Astrocyte (in vitro differentiated cells and primary cell): Measurements from ENCODE around the gene APOB. TPM values are rescaled to one million over a fixed set of nuclear protein-coding genes. Genes with fewer than 3 reads are reported as not detected.

Experiments
- DNase-seq: peaks from one replicate; pipeline ENCODE4 v3.0.0-alpha.2; 2010; ENCODE audit warnings: low read depth
- FAIRE-seq: peaks from 2 replicates; lab custom pipeline; 2011; peaks lifted over from hg19 to GRCh38; lab: Jason Lieb, UNC
- H2AFZ ChIP-seq: 2 replicates; pipeline ENCODE4 v1.6.0; 2012; ENCODE audit warnings: low read depth, low read length, inconsistent platforms
- H3K27ac ChIP-seq: 2 replicates; pipeline ENCODE4 v1.5.1; 2011; ENCODE audit warnings: low read depth, low read length, inconsistent platforms
- H3K27me3 ChIP-seq: 2 replicates; pipeline ENCODE4 v1.6.0; 2011; ENCODE audit warnings: low read length, inconsistent platforms; ENCODE audit not compliant: insufficient read depth
- H3K36me3 ChIP-seq: 2 replicates; pipeline ENCODE4 v1.5.1; 2011; ENCODE audit warnings: low read length, inconsistent platforms; ENCODE audit not compliant: insufficient read depth
- H3K4me1 ChIP-seq: 2 replicates; pipeline ENCODE4 v1.5.1; 2011; ENCODE audit warnings: low read length, inconsistent platforms; ENCODE audit not compliant: insufficient read depth
- H3K4me2 ChIP-seq: 2 replicates; pipeline ENCODE4 v1.6.0; 2012; ENCODE audit warnings: low read length, inconsistent platforms
- H3K4me3 ChIP-seq: 2 replicates; pipeline ENCODE4 v1.5.1; 2011; ENCODE audit warnings: low read depth, mild to moderate bottlenecking, low read length, inconsistent platforms; ENCODE audit not compliant: insufficient read depth
- H3K79me2 ChIP-seq: 2 replicates; pipeline ENCODE4 v1.6.0; 2012; ENCODE audit warnings: mild to moderate bottlenecking, low read length, inconsistent platforms; ENCODE audit not compliant: insufficient read depth
- H3K9ac ChIP-seq: 2 replicates; pipeline ENCODE4 v1.6.0; 2012; ENCODE audit warnings: mild to moderate bottlenecking, low read length, inconsistent platforms
- H3K9me3 ChIP-seq: 2 replicates; pipeline ENCODE4 v1.5.1; 2012; ENCODE audit warnings: low read depth, mild to moderate bottlenecking, low read length, inconsistent platforms; ENCODE audit not compliant: insufficient read depth
- H4K20me1 ChIP-seq: 2 replicates; pipeline ENCODE4 v1.6.0; 2012; ENCODE audit warnings: low read length, inconsistent platforms; ENCODE audit not compliant: insufficient read depth
- H3K27ac Mint-ChIP-seq: one replicate; pipeline ENCODE4 v1.8.0; 2021; ENCODE audit warnings: mild to moderate bottlenecking, mixed read lengths; ENCODE audit not compliant: unreplicated experiment
- H3K27me3 Mint-ChIP-seq: one replicate; pipeline ENCODE4 v1.8.0; 2021; ENCODE audit warnings: low read depth, mixed read lengths; ENCODE audit not compliant: unreplicated experiment
- H3K36me3 Mint-ChIP-seq: one replicate; pipeline ENCODE4 v1.8.0; 2021; ENCODE audit warnings: low read depth, mixed read lengths; ENCODE audit not compliant: unreplicated experiment
- H3K4me1 Mint-ChIP-seq: one replicate; pipeline ENCODE4 v1.8.0; 2021; ENCODE audit warnings: low read depth, mixed read lengths; ENCODE audit not compliant: unreplicated experiment
- H3K4me3 Mint-ChIP-seq: one replicate; pipeline ENCODE4 v1.8.0; 2021; ENCODE audit warnings: mild to moderate bottlenecking, moderate library complexity, mixed read lengths; ENCODE audit not compliant: unreplicated experiment
- H3K9me3 Mint-ChIP-seq: one replicate; pipeline ENCODE4 v1.8.0; 2021; ENCODE audit warnings: mild to moderate bottlenecking, mixed read lengths; ENCODE audit not compliant: unreplicated experiment
- EZH2 ChIP-seq: IDR thresholded peaks from 2 replicates; pipeline ENCODE4 v1.6.1; 2012; ENCODE audit warnings: mild to moderate bottlenecking, low read length, inconsistent platforms; ENCODE audit not compliant: insufficient read depth
- total RNA-seq: library from RNA; stranded (reverse); gene quantifications from 2 replicates; pipeline ENCODE4 v1.2.1, GENCODE V29; 2021
- TF ChIP-seq, protein P1 (sequence below): IDR thresholded peaks from 2 replicates; pipeline ENCODE4 v1.5.1; 2011; ENCODE audit warnings: low read depth, mild to moderate bottlenecking, inconsistent platforms, low read length, moderate library complexity; ENCODE audit not compliant: insufficient read depth

The APOB gene
- total RNA-seq, 1 donor from 2014 or later: 0.05 TPM

GRCh38 chr2:21039080-21039556 lies 4.8 kb downstream of the APOB start:
- peaks cover 3% of the 10 kb centered on the region for H3K27me3 ChIP-seq
- no peaks in the 10 kb centered on the region for H3K79me2 ChIP-seq
- no peak for TF ChIP-seq EZH2
- TF ChIP-seq, protein P1, sequence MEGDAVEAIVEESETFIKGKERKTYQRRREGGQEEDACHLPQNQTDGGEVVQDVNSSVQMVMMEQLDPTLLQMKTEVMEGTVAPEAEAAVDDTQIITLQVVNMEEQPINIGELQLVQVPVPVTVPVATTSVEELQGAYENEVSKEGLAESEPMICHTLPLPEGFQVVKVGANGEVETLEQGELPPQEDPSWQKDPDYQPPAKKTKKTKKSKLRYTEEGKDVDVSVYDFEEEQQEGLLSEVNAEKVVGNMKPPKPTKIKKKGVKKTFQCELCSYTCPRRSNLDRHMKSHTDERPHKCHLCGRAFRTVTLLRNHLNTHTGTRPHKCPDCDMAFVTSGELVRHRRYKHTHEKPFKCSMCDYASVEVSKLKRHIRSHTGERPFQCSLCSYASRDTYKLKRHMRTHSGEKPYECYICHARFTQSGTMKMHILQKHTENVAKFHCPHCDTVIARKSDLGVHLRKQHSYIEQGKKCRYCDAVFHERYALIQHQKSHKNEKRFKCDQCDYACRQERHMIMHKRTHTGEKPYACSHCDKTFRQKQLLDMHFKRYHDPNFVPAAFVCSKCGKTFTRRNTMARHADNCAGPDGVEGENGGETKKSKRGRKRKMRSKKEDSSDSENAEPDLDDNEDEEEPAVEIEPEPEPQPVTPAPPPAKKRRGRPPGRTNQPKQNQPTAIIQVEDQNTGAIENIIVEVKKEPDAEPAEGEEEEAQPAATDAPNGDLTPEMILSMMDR: no peak
- peaks cover 4% of the 10 kb centered on the region for H3K9me3 Mint-ChIP-seq
- no peak overlapping the region for H3K27ac Mint-ChIP-seq
- H3K27ac ChIP-seq: no peak overlapping the region
- no peak overlapping the region for H3K4me3 Mint-ChIP-seq
- H3K36me3 ChIP-seq: no peaks in the 10 kb centered on the region
- H3K27me3 Mint-ChIP-seq: peaks cover 45% of the 10 kb centered on the region
- H3K36me3 Mint-ChIP-seq: no peaks in the 10 kb centered on the region
- H3K4me2 ChIP-seq: no peak overlapping the region
- H3K4me1 ChIP-seq: no peaks in the 10 kb centered on the region
- no peak for DNase-seq
- no peak overlapping the region for H2AFZ ChIP-seq
- no peak overlapping the region for H3K4me3 ChIP-seq
- H3K9me3 ChIP-seq: no peaks in the 10 kb centered on the region
- no peaks in the 10 kb centered on the region for H4K20me1 ChIP-seq
- peaks cover 3% of the 10 kb centered on the region for H3K4me1 Mint-ChIP-seq
- H3K9ac ChIP-seq: no peak overlapping the region
- no peak for FAIRE-seq

DNA sequence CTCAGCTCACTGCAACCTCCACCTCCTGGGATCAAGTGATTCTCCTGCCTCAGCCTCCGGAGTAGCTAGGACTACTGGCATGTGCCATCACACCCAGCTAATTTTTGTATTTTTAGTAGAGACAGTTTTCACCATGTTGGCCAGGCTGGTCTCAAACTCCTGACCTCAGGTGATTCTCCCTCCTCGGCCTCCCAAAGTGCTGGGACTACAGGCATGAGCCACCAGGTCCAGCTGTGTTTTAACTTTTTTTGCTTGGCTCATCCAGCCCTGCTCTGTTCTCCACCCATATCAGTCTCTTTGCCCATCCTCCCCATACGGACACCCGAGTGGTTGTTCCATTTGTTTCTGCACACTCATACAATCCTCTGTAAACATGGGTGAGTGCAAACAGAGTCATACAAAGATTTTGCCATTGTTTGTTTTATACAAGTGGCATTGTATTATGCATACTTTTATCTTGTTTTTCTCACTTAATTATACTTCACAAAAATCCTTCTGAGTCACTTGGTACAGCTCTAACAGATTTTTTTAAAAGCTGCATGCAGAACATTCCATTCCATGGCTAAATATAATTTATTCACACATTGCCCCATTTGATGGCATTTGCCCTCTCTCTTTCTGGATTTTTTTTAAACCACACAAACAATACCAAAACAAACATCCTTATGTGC lies 5.3 kb downstream of the APOB start:
- TF ChIP-seq, protein P1: no peak
- TF ChIP-seq EZH2: no peak
- Histone ChIP-seq H3K9me3 (no peaks in the 10 kb centered on the region), H3K4me2 (no peak overlapping the region), H3K4me1 (no peaks in the 10 kb centered on the region), H4K20me1 (no peaks in the 10 kb centered on the region), H3K4me3 (no peak overlapping the region), H3K27me3 (peaks cover 2% of the 10 kb centered on the region), H3K9ac (no peak overlapping the region), H3K27ac (no peak overlapping the region), H2AFZ (no peak overlapping the region), H3K36me3 (no peaks in the 10 kb centered on the region), H3K79me2 (no peaks in the 10 kb centered on the region)
- no peak for FAIRE-seq
- peaks cover 48% of the 10 kb centered on the region for H3K27me3 Mint-ChIP-seq
- no peak overlapping the region for H3K4me3 Mint-ChIP-seq
- no peaks in the 10 kb centered on the region for H3K36me3 Mint-ChIP-seq
- H3K27ac Mint-ChIP-seq: no peak overlapping the region
- DNase-seq: no peak
- H3K9me3 Mint-ChIP-seq: peaks cover 4% of the 10 kb centered on the region
- peaks cover 3% of the 10 kb centered on the region for H3K4me1 Mint-ChIP-seq

GRCh38 chr2:21037671-21038108 lies 6.2 kb downstream of the APOB start:
- no peaks in the 10 kb centered on the region for H3K4me1 ChIP-seq
- no peak overlapping the region for H3K4me3 ChIP-seq
- no peak overlapping the region for H3K4me3 Mint-ChIP-seq
- no peaks in the 10 kb centered on the region for H3K27me3 ChIP-seq
- H3K36me3 Mint-ChIP-seq: no peaks in the 10 kb centered on the region
- H3K79me2 ChIP-seq: no peaks in the 10 kb centered on the region
- no peaks in the 10 kb centered on the region for H3K4me1 Mint-ChIP-seq
- H4K20me1 ChIP-seq: no peaks in the 10 kb centered on the region
- H3K27me3 Mint-ChIP-seq: peaks cover 43% of the 10 kb centered on the region
- H3K36me3 ChIP-seq: no peaks in the 10 kb centered on the region
- TF ChIP-seq, protein P1: no peak
- no peak for TF ChIP-seq EZH2
- H3K4me2 ChIP-seq: no peak overlapping the region
- H3K27ac Mint-ChIP-seq: no peak overlapping the region
- H3K27ac ChIP-seq: no peak overlapping the region
- no peak overlapping the region for H3K9ac ChIP-seq
- H2AFZ ChIP-seq: no peak overlapping the region
- no peak for FAIRE-seq
- DNase-seq: no peak
- peaks cover 4% of the 10 kb centered on the region for H3K9me3 Mint-ChIP-seq
- no peaks in the 10 kb centered on the region for H3K9me3 ChIP-seq
